Endodermal cell (in vitro differentiated cells): ENCODE results near the gene ARFGAP1. TPM values are rescaled to one million over a fixed set of nuclear protein-coding genes. Genes with fewer than 3 reads are reported as not detected.

Source experiments
- DNase-seq: peaks from one replicate; pipeline ENCODE4 v3.0.0-alpha.2; 2017
- H3K27ac ChIP-seq: 2 replicates; pipeline ENCODE4 v1.5.1; 2013; ENCODE audit warnings: mild to moderate bottlenecking, low read depth, low read length, moderate library complexity
- H3K27me3 ChIP-seq: 2 replicates; pipeline ENCODE4 v1.6.1; 2013; ENCODE audit warnings: mild to moderate bottlenecking, low read length, moderate library complexity; ENCODE audit not compliant: insufficient read depth, control insufficient read depth, poor library complexity, severe bottlenecking
- H3K36me3 ChIP-seq: 2 replicates; pipeline ENCODE4 v1.7.0; 2013; ENCODE audit warnings: mild to moderate bottlenecking, low read length, moderate library complexity; ENCODE audit not compliant: control insufficient read depth, insufficient read depth
- H3K4me1 ChIP-seq: one replicate; pipeline ENCODE4 v1.7.0; 2013; ENCODE audit warnings: low read length; ENCODE audit not compliant: control insufficient read depth, insufficient read depth
- H3K4me3 ChIP-seq: 2 replicates; pipeline ENCODE4 v1.5.1; 2013; ENCODE audit warnings: mild to moderate bottlenecking, low read length, moderate library complexity
- H3K9ac ChIP-seq: 2 replicates; pipeline ENCODE4 v1.6.1; 2013; ENCODE audit warnings: mild to moderate bottlenecking, low read length, moderate library complexity; ENCODE audit not compliant: poor library complexity, severe bottlenecking; ENCODE audit errors: extremely low read depth
- H3K9me3 ChIP-seq: 2 replicates; pipeline ENCODE4 v1.6.1; 2013; ENCODE audit warnings: mild to moderate bottlenecking, low read length, moderate library complexity; ENCODE audit not compliant: control insufficient read depth
- H3K27ac Mint-ChIP-seq: 2 replicates; pipeline ENCODE4 v1.8.0; 2020; ENCODE audit warnings: mixed read lengths
- H3K27me3 Mint-ChIP-seq: 2 replicates; pipeline ENCODE4 v1.8.0; 2021; ENCODE audit warnings: mild to moderate bottlenecking, mixed read lengths; ENCODE audit not compliant: insufficient read depth
- H3K36me3 Mint-ChIP-seq: 2 replicates; pipeline ENCODE4 v1.8.0; 2020; ENCODE audit warnings: low read depth, mixed read lengths
- H3K4me1 Mint-ChIP-seq: 2 replicates; pipeline ENCODE4 v1.8.0; 2020; ENCODE audit warnings: mixed read lengths
- H3K4me3 Mint-ChIP-seq: 2 replicates; pipeline ENCODE4 v1.8.0; 2020; ENCODE audit warnings: mild to moderate bottlenecking, moderate library complexity, mixed read lengths
- H3K9me3 Mint-ChIP-seq: 2 replicates; pipeline ENCODE4 v1.8.0; 2020; ENCODE audit warnings: mild to moderate bottlenecking, mixed read lengths
- WGBS, 2 experiments: methylation state at CpG; one replicate each; pipeline versions ENCODE4 v1.1.5 to v1.1.7; 2013; ENCODE audit warnings: missing lambda C conversion rate in 2 of 2, mixed read lengths in 1 of 2; ENCODE audit not compliant: insufficient coverage in 1 of 2, insufficient read length in 1 of 2; 5-methylcytosine and 5-hydroxymethylcytosine counted together
- total RNA-seq, 2 donors: library from RNA; stranded (reverse); fragmentation: NEBNext Ultra II Directional in 1 of 2; extraction: Animal tissue kit (Norgen Biotek cat#: 25700) in 1 of 2; gene quantifications; 2 replicates in 1 of 2; 3 replicates in 1 of 2; pipeline ENCODE4 v1.2.1, GENCODE V29; 2021
- TF ChIP-seq, protein P1 (sequence below): fragments of 200-600 bp; sonication (generic); conservative IDR thresholded peaks from 2 replicates; pipeline ENCODE4 v1.5.0; 2021; ENCODE audit warnings: antibody characterized with exemption, mild to moderate bottlenecking

The ARFGAP1 gene
- total RNA-seq, 2 donors from 2014 or later = 159 to 208 TPM

DNA sequence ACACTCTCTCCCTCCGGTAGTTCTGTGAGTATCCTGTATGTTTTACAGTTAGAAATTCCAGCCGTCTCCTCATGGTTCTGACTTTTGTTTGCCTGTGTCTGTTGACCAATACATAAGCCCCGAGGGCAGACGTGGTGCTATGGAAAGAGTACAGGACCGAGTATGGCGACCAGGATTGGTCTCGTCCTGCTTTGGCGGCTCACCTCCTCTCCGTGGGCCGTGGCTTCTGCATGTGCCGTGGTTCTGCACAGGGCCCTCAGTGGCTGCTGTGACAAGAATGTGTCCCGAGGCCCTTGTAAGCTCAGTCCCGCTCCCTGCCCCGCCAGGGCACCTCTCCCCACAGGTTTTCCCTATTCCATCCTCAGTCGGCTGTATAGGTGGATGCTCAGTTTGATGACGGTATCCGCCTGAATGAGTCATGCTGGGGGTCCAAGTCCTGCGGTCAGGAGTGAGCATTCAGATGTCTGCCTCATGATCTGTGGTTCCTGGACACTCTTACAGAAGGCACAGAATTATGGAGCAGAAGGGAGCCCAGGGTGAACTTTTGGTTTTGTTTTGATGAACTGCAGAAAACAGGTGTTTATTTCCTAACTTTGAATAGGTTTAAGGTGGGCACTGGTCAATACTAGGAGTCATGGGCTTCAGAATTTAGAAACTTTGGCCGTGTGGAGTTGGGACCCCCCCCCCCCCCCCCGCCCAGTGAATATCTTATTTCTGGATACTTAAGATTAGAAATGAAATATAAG is 1.2 kb downstream of the ARFGAP1 start:
- DNase-seq = no peak
- H3K4me1 ChIP-seq = no peaks in the 10 kb centered on the region
- H3K9ac ChIP-seq = peak overlapping the region; percentile 87
- H3K27me3 Mint-ChIP-seq = no peaks in the 10 kb centered on the region
- peaks cover 7% of the 10 kb centered on the region for H3K4me1 Mint-ChIP-seq
- peaks cover 40% of the 10 kb centered on the region for H3K36me3 ChIP-seq
- no peaks in the 10 kb centered on the region for H3K27me3 ChIP-seq
- peaks cover 20% of the 10 kb centered on the region for H3K36me3 Mint-ChIP-seq
- peak overlapping the region; percentile 88 for H3K27ac Mint-ChIP-seq
- no peaks in the 10 kb centered on the region for H3K9me3 ChIP-seq
- TF ChIP-seq, protein P1, sequence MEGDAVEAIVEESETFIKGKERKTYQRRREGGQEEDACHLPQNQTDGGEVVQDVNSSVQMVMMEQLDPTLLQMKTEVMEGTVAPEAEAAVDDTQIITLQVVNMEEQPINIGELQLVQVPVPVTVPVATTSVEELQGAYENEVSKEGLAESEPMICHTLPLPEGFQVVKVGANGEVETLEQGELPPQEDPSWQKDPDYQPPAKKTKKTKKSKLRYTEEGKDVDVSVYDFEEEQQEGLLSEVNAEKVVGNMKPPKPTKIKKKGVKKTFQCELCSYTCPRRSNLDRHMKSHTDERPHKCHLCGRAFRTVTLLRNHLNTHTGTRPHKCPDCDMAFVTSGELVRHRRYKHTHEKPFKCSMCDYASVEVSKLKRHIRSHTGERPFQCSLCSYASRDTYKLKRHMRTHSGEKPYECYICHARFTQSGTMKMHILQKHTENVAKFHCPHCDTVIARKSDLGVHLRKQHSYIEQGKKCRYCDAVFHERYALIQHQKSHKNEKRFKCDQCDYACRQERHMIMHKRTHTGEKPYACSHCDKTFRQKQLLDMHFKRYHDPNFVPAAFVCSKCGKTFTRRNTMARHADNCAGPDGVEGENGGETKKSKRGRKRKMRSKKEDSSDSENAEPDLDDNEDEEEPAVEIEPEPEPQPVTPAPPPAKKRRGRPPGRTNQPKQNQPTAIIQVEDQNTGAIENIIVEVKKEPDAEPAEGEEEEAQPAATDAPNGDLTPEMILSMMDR = no peak
- peak overlapping the region; percentile 84 for H3K4me3 Mint-ChIP-seq
- H3K9me3 Mint-ChIP-seq = no peaks in the 10 kb centered on the region
- 52 to 63% methylated on average over 18 of the region's 20 CpGs for WGBS, 2 experiments
- no peak overlapping the region for H3K27ac ChIP-seq
- peak overlapping the region; percentile 98 for H3K4me3 ChIP-seq

DNA sequence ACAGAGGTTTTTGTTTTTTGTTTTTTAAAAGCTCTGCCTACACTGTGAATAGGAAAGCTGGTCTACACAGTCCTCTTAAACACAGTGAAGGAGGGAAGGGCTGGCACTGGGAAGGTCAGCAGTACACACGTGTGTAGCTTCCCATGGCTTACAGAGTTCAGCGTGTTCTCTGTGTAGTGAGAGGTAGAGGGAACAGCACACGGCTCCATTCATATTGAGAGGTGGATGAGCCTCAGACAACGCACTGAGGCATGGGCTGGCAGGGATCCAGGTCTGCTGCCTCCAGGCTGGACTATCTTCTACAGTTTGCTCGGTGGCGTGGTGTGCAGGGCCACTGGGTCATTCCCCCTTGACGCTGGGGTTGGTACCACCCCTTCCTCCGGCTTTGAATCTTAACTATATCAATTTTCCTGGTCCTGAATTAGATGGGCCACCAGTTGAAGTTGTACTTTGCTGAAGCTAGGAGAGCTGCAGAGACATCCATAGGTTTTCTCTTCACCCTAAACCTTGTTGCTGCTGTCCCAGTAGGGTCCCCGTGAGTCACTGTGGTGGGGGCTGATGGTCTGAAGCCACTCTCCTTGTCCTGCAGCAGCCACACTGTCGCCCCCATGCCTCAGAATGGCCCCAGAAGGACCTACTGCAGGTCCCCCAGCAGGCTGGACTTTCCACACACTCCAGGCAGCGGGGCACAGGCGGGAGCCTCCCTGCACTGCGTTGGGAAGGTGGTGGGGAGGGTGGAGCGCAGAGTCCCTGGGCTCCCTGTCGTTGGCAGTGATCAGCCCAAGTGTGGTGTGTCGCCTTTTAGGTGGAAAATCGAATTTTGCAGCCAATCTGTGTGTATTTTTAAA is 2.0 kb downstream of the ARFGAP1 start:
- Mint-ChIP-seq H3K27ac (no peak overlapping the region), H3K27me3 (no peaks in the 10 kb centered on the region), H3K36me3 (peaks cover 27% of the 10 kb centered on the region), H3K4me1 (peaks cover 7% of the 10 kb centered on the region), H3K9me3 (no peaks in the 10 kb centered on the region), H3K4me3 (peak overlapping the region; percentile 84)
- Histone ChIP-seq H3K9me3 (no peaks in the 10 kb centered on the region), H3K9ac (no peak overlapping the region), H3K4me3 (peak overlapping the region; percentile 44), H3K27me3 (no peaks in the 10 kb centered on the region), H3K36me3 (peaks cover 46% of the 10 kb centered on the region), H3K4me1 (no peaks in the 10 kb centered on the region), H3K27ac (no peak overlapping the region)
- DNase-seq = no peak
- 91 to 94% methylated on average over 13 to 17 of the region's 17 CpGs for WGBS, 2 experiments
- TF ChIP-seq, protein P1 = no peak

DNA sequence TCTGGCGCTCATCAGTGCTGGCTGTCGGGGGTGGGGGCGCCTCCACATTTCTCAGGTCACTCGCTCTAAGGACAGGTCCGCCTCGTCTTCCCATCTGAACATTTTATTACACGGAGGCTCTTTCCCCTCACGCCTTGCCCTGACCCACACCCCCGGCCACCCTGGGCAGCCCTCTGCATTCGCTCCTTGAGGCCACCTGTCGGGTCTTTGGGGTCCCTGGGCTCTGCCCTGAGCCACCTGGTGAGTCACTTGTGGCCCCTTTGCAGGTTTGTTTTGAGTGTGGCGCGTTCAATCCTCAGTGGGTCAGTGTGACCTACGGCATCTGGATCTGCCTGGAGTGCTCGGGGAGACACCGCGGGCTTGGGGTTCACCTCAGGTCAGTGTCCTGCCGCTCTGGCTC is 3.2 kb downstream of the ARFGAP1 start:
- 94 to 98% methylated on average over 16 to 18 of the region's 18 CpGs for WGBS, 2 experiments
- Mint-ChIP-seq H3K9me3 (no peaks in the 10 kb centered on the region), H3K27ac (no peak overlapping the region), H3K27me3 (no peaks in the 10 kb centered on the region), H3K4me3 (no peak overlapping the region), H3K4me1 (peaks cover 7% of the 10 kb centered on the region), H3K36me3 (peaks cover 31% of the 10 kb centered on the region)
- TF ChIP-seq, protein P1 = no peak
- DNase-seq = no peak
- H3K9me3 ChIP-seq = no peaks in the 10 kb centered on the region
- H3K4me3 ChIP-seq = no peak overlapping the region
- H3K27me3 ChIP-seq = no peaks in the 10 kb centered on the region
- no peak overlapping the region for H3K27ac ChIP-seq
- H3K4me1 ChIP-seq = no peaks in the 10 kb centered on the region
- no peak overlapping the region for H3K9ac ChIP-seq
- peaks cover 54% of the 10 kb centered on the region for H3K36me3 ChIP-seq
